GM19438 (cell line): Measurements from ENCODE around the gene ANGPTL2.
A peak's percentile ranks its signal among the peaks of the same experiment; 100 is the strongest.

Experiments
- ATAC-seq: cut with Tn5 transposase; IDR thresholded peaks from one replicate; pipeline ENCODE4 v1.9.1; 2021; ENCODE audit warnings: low read depth; ENCODE audit not compliant: unreplicated experiment

The ANGPTL2 gene

DNA sequence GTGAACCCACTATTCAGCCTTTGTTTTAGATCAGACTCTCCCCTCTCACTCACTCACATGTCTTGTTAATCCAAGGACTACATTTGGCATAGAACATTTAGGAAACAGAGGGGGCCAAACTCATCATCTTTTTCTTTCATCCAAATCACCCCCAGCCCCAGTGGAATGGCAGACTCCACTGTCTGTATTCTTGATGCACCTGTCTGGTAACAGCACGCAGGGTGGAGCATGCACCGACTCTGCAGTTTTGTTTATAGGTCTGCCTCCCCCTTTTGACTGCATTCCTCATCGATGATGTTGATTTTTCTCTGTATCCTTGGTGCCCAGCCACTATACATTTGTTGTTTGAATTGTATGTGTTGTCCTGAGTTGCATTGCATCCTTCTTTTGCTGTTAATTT is 66.0 kb downstream of the ANGPTL2 start:
- ATAC-seq: no peak

DNA sequence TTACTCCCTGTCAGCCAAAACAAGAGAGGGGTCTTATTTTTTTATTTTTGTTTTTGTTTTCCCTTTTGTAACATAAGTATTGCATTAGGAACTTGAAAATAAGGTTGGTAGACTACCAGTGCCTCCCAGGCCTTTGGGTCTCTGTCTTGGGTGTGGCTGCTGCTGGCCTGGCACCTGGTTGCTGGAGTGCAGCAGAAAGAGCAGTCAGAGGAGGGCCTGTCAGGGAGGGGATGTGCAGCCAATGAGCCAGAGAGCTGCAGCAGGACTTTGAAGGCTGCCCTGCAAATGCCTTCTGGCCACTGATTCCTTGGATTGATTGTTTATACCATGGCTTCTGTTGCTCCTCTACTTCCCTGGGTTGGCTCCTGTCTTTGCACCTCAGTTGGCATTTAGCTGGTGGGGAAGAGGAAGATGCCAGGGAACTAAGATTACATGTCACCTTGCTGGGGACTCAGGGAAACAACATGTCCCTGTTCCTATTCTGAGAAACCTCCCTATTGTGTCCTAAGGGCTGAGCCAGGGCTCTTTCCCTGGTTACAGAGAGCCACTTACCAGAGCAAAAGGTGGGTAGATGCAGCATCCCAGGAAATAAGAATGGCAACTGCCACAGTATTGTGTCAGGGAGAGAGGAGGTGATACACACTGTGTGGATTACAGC is 66.6 kb downstream of the ANGPTL2 start:
- ATAC-seq: no peak

DNA sequence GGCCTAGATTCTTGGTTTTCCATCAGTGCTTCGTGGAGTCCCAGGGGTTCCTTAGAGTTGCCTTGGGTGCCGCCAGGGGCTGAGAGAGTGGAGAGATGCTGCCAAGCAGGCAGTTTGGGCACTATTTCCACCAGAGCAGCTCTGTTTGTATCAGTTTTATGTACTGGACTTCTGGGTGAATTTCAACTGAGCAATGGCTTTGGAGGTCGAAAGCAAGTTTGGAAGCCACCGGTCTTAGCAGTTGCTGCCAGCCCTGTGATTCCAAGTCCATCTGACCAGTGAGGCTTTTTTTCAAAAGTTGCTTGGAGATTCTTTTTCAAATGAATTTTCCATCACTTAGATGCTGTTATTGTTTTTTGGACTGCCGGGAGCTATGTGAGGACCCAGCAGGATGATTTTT is 68.5 kb downstream of the ANGPTL2 start:
- no peak for ATAC-seq

DNA sequence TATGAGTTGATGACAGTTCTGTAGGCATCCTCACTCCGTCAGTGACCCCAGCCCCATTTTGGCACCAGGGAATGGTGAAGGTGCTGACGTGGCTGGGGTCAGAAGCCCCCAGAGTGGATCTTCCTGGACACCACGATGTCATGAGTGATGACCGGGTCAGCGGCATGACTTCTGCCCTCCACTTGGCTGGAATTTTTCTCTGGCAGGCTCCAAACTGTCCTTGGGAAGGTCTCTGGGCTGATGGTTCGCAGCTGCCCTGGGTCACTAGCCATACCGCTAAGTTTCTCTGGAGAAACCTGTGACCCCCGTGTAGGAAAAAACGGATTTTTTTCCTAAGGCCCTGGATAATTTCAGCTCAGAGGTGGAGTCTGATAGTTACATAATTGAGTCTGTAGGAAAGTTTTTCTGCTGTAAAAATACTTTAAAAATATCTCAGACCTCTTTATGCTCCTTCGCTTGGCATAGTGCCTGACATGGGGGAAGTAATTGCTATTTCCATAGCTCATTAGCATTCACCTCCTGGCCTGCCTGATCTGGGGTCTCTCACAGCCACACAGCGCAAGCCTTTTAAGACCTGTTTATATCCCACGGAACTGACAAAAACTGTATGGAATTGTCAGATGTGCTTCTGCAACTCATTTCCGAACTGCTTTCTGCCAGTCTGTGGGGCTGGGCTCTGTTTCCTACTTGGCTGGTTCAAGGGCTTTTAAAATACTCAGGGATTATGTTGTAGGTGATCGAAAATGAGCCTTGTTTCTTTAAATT is 69.2 kb downstream of the ANGPTL2 start:
- no peak for ATAC-seq

DNA sequence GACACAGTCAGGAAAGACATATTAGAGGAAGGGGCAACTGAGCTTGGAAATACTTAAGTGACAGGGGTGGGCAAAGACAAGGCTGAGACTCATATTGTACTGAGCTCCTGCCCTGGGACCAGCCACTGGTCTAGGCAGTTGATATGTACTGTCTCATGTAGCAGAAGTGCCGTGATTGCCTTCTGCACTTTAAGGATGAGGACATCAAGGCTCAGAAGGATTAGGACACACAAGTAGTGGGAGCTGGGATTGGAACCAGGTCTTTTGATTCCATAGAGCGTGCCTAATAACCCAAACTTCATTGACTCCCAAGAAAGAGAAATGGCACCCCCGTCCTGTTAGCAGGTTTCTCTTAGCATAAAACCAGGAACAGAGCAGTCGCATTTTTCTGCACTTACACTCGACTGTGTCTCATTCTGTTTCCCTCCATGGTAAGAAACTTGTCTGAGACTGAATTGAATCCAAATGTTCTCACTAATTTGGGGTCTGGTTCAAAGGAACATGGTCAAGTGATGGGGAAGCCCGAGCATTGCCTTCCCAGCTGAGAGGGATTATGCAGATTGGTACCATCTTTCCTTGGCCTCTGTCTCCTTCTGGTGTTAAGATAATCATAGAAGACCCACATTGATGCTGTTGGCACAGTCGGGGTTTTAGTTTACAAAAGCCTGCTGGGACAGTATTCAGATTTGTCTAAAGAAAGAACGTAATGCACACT is 70.4 kb downstream of the ANGPTL2 start:
- no peak for ATAC-seq

DNA sequence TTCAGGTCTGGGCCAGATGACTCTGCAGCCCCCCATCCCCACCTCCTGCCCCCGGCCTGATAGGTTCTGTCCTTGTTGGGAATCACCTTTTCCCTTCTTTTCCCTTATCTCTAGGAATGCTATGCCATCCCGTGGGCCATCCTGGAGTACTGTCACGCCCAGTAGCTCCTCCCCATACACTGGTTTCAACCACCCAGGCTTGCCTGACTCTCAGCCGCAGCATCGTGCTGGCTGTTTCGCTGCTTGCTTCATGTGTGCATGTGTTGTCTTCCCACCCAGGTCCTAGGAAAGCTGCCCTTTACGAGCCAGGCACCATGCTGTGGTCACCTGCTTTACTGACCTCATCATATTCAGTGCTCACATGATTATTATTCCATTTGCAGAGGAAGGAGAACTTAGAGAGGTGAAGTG is 71.8 kb downstream of the ANGPTL2 start:
- no peak for ATAC-seq

DNA sequence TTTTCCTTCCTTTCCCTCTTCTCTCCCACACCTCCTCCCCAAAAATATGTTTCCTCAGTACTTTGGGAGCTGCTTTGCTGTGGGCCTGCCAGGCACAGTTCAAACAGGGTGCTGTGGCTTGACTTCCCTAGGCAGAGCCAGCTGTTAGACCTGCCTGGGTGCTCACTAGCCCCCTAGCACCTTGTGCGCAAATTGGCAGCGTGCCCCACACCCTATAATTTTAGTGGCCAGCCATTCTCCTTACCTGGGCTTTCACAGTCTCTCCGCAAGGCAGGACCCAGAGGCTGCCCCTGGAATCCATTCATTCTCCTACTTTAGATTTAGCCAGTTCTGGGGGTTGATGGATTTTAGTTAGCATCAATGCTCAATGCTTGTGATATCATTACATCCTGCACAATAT is 72.3 kb downstream of the ANGPTL2 start:
- no peak for ATAC-seq

DNA sequence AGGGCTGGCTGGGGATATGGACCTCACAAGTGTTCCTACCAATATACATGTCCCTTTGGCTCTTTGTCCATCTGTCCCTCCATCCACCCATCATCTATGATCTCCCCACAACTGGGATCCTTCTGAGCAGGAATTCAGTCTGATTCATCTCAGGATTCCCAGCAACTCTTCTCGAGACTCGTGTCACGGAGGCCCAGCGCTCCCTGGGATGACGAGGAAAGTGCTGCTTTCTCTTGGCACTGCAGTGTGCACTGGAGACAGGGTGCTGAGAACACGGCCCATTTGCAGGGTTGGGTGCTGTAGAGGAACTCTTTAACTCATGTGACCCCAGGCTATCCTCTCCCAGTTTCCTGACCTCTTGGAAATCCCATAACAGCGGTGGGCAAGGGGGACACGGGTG is 72.9 kb downstream of the ANGPTL2 start:
- no peak for ATAC-seq

DNA sequence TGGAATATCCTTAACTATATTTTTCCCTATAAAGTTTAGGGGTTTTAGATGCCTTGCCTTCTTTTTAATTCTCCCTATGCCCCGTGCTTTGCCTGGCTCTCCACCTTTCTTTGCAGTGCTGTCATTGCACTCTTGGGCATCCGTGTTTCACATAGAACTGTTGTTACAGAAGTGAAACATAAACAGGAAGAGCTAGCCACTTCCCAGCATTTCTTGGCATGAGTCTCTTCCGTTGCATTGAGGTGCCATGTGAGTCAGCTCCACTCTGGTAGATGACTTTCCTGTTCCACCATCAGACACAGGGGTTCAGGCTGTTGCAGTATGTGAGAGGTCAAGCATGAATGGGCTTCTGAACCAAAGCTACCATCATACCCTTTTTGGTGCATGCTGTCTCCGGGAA is 73.4 kb downstream of the ANGPTL2 start:
- ATAC-seq: peak; percentile 60

DNA sequence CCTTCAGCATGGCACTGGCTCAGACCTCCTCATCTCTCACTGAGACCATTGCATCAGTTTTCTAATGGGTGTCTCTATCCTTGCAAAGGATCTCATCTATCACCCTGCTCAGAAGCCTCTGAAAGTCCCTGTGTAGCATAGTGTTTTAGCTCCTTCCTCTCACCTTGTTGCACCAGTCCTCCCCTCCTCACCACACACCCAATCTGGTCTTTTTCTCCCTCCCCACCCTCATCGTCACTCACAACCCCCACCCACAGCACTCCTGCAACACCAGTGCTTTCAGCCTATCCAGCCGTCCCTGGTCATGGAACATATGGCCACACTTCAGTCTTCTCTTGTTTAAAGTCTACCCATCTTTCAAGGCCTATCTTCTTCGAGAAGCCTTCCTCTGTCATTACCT is 74.5 kb downstream of the ANGPTL2 start:
- ATAC-seq: no peak

DNA sequence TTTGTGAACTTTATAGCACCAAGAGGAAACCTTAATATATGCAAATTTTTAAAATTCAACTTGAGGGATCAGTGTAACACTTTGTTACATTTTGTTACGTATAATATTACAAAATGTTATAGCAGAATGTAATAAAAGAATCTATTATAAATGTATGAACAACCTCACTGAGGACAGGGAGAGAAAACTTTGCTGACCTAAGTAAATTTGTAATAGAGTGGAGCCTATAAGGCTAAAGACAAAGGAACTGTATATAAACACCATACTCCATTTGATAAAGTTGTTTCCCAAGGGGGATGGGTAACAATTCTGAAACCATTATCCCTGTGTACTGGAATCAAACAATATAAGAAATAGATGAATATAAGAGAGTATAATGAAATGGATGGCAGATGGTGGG is 77.3 kb downstream of the ANGPTL2 start:
- ATAC-seq: no peak

DNA sequence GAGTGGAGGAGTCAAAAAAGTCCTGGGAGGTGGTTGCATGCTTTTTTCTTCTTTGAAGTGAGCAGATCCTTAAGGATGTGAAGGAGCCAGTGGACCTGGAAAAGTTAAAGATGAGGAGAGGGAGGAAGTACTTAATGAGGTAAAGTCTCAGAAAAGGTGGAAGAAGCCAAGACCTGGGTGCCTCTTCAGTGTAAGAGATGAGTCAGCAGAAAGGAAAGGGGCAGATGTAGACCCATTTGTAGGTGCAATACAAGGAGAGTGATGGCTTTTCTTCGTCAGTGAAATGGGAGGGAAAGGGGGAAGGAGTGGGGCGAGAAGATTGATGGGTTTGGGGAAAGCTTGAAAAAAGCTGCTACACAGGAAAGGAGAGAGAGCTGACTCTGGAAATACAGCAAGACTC is 82.9 kb downstream of the ANGPTL2 start:
- ATAC-seq: no peak

DNA sequence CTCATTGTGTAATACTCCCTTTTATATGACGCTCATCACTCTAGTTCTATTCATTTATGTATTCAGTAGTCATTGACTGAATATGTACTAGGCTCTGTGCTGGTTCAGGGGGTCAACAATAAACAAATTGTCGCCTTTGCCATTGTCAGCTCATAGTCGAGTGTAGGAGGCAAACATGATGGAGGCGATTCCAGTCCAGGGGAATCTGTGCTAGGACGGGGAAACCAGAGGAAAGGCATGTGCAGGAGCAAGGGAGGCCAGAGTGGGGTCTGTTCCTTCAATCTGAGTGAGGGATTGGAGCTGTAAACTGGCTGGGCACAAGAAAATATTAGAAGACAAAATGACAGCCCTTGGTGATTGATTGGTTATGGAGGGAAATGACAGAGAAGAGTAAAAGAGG is 83.9 kb downstream of the ANGPTL2 start:
- ATAC-seq: no peak
